Raji (cell line): ENCODE results near the gene ADCY10.

ENCODE experiments used
- POLR2A ChIP-seq: IDR thresholded peaks from 2 replicates; pipeline ENCODE4 v1.6.1; 2011; ENCODE audit warnings: low read depth, low read length, control low read depth; ENCODE audit not compliant: insufficient read depth

Gene ADCY10

GRCh38 chr1:167909691-167910180, 4.2 kb downstream of the ADCY10 start:
- no peak for TF ChIP-seq POLR2A

- no peak for TF ChIP-seq POLR2A
Measured at GRCh38 chr1:167905671-167906070, 8.3 kb downstream of the ADCY10 start.

- no peak for TF ChIP-seq POLR2A
Measured at GRCh38 chr1:167905182-167905581, 8.8 kb downstream of the ADCY10 start.

DNA sequence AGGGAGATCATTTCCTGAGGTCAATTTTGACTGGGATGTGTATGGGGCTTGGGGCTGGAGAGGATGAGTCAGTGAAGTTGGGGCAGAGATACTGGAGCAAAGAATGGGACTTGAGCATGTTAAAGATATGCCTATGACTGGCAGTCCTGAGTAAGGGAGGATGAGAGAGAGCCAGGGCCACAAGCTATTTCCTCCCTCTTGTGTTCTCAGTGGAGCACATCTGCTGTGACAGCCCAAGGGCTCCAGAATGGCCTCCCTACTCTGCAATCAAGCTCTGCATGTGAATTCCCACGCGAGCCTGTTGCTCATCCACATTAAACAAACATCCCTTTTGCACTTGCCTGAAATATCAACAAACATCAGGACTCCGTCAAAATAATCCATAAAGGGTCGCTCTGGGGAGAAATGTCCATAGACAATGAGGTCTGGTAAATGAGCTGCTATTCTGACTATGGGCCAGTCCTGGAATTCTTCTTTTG, 9.2 kb downstream of the ADCY10 start:
- no peak for TF ChIP-seq POLR2A

- TF ChIP-seq POLR2A: no peak
Measured at GRCh38 chr1:167900907-167901306, 13.0 kb downstream of the ADCY10 start.

- no peak for TF ChIP-seq POLR2A
Measured at GRCh38 chr1:167899253-167899681, 14.7 kb downstream of the ADCY10 start.

GRCh38 chr1:167898578-167899222, 15.2 kb downstream of the ADCY10 start:
- TF ChIP-seq POLR2A: no peak

GRCh38 chr1:167893798-167894197, 20.1 kb downstream of the ADCY10 start:
- TF ChIP-seq POLR2A: no peak

- no peak for TF ChIP-seq POLR2A
Measured at GRCh38 chr1:167890400-167890799, 23.5 kb downstream of the ADCY10 start.

DNA sequence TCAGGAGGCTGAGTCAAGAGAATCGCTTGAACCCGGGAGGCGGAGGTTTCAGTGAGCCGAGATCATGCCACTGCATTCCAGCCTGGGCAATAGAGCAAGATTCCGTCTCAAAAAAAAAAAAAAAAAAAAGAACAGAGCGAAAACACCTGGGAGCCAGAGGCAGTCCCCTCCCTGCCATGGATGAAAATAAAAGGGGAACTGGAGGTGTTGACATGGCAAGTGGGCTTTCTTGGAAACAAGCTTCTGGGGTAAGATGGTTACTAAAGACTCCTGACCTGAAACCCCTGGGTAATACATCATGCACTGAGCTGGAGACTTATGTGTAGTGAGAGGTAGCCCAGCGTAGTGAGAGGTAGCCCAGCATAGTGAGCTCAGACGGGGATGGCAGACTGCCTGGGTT, 31.6 kb downstream of the ADCY10 start:
- no peak for TF ChIP-seq POLR2A

GRCh38 chr1:167881786-167882185, 32.1 kb downstream of the ADCY10 start:
- no peak for TF ChIP-seq POLR2A

DNA sequence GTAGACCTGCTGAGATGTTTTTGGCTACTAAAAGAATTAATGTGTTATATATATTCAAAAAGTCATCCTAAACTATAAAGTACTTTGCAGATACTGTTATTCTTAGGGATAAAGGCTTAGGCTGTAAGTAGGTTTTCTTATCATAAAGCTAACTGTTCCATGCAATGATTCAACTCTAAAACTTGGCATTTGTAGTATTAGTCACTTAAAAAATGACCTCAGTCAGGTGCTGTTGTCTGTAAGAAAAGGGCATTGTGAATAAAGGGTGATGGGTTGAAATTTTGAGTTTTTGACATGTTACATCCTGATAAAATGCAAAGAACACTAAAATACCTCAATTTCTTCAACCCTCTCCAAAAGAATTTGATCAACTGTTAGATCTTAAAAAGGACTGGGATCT, 32.9 kb downstream of the ADCY10 start:
- TF ChIP-seq POLR2A: no peak

DNA sequence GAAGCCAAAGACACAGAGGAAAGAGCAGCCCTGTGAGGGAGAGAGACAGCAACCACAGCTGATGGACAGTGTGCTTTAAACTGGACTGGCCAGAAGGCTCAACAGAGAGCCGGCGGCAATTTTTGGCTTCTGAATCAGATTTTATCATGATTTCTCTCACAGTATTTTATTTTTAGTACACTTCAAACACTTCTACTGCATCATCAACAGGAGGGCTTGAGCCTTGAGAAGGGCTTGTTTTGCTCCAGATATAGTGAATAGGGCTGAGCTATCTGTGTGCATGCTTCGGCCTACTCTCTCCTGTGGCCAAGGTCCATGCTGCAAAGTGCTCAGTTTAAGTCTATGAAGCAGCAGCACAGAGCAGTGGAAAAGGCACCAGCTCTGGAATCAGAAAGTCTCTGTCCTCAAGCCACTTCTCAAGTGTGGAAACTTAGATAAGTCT, 33.3 kb downstream of the ADCY10 start:
- no peak for TF ChIP-seq POLR2A

- no peak for TF ChIP-seq POLR2A
Measured at GRCh38 chr1:167879508-167879907, 34.4 kb downstream of the ADCY10 start.

GRCh38 chr1:167878372-167879160, 35.4 kb downstream of the ADCY10 start:
- TF ChIP-seq POLR2A: no peak

DNA sequence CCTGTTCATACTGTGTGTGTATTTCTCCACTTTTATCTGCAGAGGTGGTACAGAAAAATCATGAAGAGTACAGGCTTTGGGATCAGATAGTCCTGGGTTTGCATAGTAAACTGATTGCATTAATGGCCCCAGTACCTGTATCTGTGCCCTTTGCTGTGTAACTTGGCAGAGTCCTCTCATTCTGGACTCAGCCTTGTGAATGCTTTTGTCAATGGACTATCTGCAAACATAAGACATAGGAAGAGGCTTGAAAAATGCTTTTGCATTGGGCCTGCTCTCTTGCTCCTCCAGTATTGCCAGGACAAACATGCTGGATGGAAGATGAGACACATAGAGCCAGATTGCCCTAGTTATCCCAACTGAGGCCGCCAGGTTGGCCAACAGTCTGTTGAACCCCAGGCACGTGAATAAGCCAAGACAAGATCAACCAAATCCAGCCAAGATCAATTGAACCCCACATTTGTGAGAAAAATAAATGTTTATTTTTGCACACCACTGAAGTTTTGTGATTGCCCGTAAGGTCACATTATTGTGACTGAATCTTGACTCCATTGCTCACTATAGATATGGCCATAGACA, 37.2 kb downstream of the ADCY10 start:
- TF ChIP-seq POLR2A: no peak

- no peak for TF ChIP-seq POLR2A
Measured at GRCh38 chr1:167871331-167871730, 42.6 kb downstream of the ADCY10 start.
